GM18499 (cell line): Measurements from ENCODE around the gene THY1.
"Not testable (repeated sequence)": the region's sequence is repeated elsewhere in the genome, so short reads cannot be mapped to it uniquely, and the experiment has no call there.

Source experiments
- ATAC-seq: cut with Tn5 transposase; IDR thresholded peaks from one replicate; pipeline ENCODE4 v1.9.1; 2021; ENCODE audit warnings: moderate number of reproducible peaks; ENCODE audit not compliant: insufficient read depth, unreplicated experiment

The THY1 gene

GRCh38 chr11:119422809-119423508 is at the start of gene THY1:
THY1 (minus strand) TSS chr11:119423172; CDS start chr11:119420905, 2,267 bp downstream.
- ATAC-seq, result no peak

- no peak for ATAC-seq
Observed at GRCh38 chr11:119472186-119472855, 49.3 kb upstream of the THY1 start.

- no peak for ATAC-seq
Observed at GRCh38 chr11:119471329-119471728, 48.4 kb upstream of the THY1 start.

GRCh38 chr11:119470317-119471291 is 47.6 kb upstream of the THY1 start:
- no peak for ATAC-seq

GRCh38 chr11:119469506-119469905 is 46.5 kb upstream of the THY1 start:
- ATAC-seq, result no peak

- no peak for ATAC-seq
Observed at GRCh38 chr11:119468511-119468910, 45.5 kb upstream of the THY1 start.

- ATAC-seq, result no peak
Observed at GRCh38 chr11:119461229-119461963, 38.4 kb upstream of the THY1 start.

- ATAC-seq, result no peak
Observed at GRCh38 chr11:119460582-119460981, 37.6 kb upstream of the THY1 start.

- ATAC-seq, result no peak
Observed at GRCh38 chr11:119460097-119460496, 37.1 kb upstream of the THY1 start.

GRCh38 chr11:119459293-119459976 is 36.5 kb upstream of the THY1 start:
- ATAC-seq, result no peak

GRCh38 chr11:119455708-119456107 is 32.7 kb upstream of the THY1 start:
- not testable (repeated sequence) for ATAC-seq

- not testable (repeated sequence) for ATAC-seq
Observed at GRCh38 chr11:119455241-119455640, 32.3 kb upstream of the THY1 start.

- no peak for ATAC-seq
Observed at GRCh38 chr11:119453881-119454280, 30.9 kb upstream of the THY1 start.

- no peak for ATAC-seq
Observed at GRCh38 chr11:119450590-119451326, 27.8 kb upstream of the THY1 start.

- ATAC-seq, result no peak
Observed at GRCh38 chr11:119449498-119449897, 26.5 kb upstream of the THY1 start.

- ATAC-seq, result no peak
Observed at GRCh38 chr11:119448380-119448779, 25.4 kb upstream of the THY1 start.

GRCh38 chr11:119447664-119448242 is 24.8 kb upstream of the THY1 start:
- no peak for ATAC-seq

GRCh38 chr11:119446871-119447663 is 24.1 kb upstream of the THY1 start:
- ATAC-seq, result no peak
